ENCODE data around the gene MORF4L1.
"Not testable (repeated sequence)": the region's sequence is repeated elsewhere in the genome, so short reads cannot be mapped to it uniquely, and the experiment has no call there.

The MORF4L1 gene

DNA sequence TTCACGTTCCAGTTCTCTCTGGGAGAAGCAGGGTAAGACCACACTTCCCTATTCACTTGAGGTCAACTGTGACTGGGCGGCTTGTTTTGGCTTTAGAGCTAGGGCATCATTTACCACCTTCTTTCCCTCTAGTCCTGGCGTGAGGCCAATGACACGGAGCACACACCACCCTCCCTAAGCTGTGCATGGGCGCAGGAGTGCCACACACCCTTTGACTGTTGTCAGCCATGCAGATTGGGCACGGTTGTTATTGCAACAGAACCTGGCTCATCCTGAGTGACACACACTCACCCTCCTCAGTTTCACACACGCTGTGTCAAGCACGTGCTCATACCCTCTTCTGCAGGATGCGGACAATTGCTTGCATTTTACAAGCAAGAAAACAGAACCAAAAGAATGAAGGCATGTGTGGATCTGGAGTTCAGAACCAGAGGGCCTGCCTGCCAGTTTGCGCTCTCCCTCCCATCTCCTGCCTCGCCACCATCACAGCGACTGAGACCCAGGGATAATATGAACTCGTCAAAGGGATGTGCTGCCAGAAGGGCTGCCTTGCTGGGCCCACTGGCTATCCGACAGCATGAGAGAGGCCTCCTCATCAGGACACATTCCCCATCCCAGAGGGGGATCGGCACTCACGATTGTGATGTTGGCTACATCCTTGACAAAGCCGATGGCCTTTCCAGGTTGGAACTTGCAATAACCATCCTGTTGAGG is 54.5 kb downstream of the MORF4L1 start:
- DNase-seq (ENCODE audit: low spot score), result no peak

DNA sequence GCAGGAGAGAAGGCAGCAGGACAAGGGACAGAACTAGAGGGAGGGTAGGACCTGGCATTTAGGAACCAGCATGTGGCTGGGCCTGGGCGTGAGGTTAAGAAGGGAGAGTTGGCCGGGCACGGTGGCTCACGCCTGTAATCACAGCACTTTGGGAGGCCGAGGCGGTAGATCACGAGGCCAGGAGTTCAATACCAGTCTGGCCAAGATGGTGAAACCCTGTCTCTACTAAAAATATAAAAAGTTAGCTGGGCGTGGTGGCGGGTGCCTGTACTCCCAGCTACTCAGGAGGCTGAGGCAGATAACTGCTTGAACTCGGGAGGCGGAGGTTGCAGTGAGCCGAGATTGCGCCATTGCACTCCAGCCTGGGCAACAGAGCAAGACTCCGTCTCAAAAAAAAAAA is 55.5 kb downstream of the MORF4L1 start:
- not testable (repeated sequence) for DNase-seq (ENCODE audit: low spot score)

GRCh38 chr15:78928616-78929093 is 56.0 kb downstream of the MORF4L1 start:
- no peak for DNase-seq (ENCODE audit: low spot score)

DNA sequence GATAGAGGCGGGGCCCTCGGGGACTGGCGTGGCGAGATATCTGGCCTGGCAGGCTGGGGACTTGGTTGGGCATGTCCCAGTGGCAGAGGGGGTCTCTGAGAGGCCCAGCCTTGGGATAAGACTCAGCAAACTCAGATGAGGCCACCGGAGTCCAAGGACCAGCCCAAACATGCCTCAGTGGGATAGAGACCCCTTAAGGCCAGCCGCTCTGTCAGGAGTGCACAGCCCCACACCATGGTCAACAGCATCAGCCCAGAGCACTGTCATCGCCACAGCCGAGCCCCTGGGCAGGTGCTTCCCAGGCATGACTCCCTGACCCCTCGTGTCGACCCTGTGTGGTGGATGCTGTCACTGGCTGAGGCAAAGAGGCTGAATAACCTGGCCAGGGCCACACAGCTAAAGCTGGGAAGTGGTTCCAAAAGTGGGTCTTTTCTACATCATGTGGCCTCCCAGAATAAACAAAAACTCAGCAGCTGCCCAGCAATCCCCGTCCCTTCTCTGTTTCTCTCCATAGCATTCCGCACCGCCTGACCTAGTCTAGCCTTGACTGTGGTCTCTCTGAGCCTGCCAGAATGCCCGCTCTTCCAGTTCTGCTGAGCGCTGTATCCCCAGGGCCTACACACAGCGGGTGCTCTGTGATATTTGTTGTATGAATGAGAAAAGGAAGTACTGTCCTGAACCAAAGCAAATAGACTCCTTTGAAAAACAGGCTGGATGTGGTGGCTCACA is 57.0 kb downstream of the MORF4L1 start:
- no peak for DNase-seq (ENCODE audit: low spot score)

- DNase-seq (ENCODE audit: low spot score), result no peak
Observed at GRCh38 chr15:78930577-78931388, 58.1 kb downstream of the MORF4L1 start.

DNA sequence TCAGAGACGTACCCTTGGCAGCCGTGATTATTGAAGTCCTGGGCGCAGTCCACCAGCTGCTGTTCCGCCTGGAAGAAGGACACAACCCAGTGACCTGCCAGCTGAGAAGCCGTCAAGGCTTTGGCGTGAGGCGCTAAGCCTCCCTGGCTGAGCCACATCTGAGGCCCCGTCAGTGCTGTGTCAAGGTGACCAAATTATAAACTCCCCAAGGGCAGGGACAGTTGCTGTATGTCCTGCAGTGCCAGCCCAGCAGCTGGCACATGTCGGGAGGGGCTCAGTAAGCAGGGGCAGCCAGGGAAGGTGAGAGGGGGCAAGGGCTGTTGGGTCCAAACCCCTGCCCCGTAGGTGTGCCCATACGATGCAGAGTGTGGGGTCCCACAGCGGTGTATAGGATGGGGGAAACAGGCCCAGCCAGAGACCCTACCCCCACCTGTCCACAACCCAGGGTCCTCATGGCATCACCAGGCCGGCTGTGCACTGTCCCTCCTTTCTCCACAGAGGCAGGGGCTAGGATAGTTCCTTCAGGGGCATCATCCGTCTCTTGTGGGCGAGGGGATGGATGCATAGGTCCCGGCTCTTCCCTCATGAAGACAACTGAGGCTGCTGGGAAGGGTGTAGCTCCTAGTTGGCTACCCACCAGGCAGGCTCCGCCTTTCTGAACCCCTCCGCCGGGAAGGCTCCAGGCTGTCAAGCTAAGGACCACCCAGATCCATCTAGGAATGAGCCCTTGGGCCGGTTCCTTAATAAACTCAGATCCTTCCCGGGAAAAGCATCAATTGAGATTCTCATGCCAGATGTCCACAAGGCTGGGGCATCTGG is 59.0 kb downstream of the MORF4L1 start:
- no peak for DNase-seq (ENCODE audit: low spot score)

GRCh38 chr15:78932258-78932808 is 59.6 kb downstream of the MORF4L1 start:
- no peak for DNase-seq (ENCODE audit: low spot score)

DNA sequence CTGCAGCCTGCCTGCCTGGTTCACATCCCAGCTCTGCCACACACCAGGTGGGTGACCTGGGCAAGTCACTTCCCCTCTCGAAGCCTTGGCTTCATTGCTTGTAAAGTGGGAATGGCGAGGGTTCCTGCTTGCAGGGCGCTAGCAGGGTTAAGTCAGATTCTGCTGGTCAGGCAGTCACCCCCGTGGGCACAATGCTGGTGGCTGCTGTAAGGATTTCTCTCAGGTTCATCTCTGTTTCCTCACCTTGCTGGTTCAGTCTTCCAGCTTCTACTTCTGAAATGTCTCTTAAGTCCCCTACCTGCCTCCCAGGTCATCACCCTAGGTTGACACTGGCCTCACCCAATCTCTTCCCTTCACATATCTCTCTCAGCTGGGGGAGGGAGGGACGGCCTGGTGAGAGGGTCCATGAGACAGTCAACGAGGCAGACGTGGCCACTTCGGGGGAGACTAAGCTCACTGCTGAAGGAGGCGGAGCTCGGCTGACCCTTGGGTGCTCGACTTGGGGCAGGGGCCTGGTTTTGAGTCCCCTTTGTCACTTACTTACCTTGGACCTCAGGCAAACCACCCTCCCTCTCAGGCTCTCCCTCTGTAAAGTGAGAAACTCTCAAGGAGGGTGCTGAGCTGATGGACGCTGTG is 60.6 kb downstream of the MORF4L1 start:
- DNase-seq (ENCODE audit: low spot score), result no peak

GRCh38 chr15:78933823-78934654 is 61.3 kb downstream of the MORF4L1 start:
- DNase-seq (ENCODE audit: low spot score), result no peak

GRCh38 chr15:78934655-78935023 is 61.9 kb downstream of the MORF4L1 start:
- DNase-seq (ENCODE audit: low spot score), result no peak

- peak; percentile 47 for DNase-seq (ENCODE audit: low spot score)
Observed at GRCh38 chr15:78937132-78937739, 64.5 kb downstream of the MORF4L1 start.

DNA sequence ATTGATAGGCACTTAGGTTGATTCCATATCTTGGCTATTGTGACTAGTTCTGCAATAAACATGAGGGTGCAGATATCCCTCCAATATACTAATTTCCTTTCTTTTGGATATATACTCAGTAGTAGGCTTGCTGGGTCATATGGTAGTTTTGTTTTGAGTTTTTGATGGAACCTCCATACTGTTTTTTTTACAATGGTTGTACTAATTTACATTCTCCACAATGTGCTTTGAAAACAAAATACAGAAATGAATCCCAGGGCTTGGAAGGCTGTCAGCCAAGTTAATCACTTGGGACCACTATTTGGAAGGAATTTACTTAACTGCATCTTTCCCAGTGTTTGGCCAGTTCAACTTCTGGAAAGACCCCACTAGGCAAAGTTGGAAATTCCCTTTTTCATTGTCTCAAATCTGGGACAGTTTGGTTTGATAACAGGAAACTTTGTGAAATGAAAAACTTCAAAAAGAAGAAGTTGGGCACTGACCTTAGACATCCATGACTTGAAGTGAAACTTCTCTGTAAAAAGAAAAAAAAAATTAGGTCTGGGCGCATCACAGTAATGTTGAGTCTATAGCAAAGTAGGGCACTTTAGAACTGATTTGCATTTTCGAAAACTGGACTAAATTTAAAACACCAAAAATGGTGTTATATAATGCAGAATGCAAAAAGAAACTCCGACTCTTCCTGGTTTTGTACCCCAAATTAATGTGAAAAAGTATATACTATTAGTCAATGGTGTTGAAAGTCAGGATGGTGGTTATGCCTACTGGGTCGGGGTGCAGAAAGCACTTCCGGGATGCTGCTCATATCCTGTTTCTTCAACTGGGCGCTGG is 66.2 kb downstream of the MORF4L1 start:
- DNase-seq (ENCODE audit: low spot score), result no peak

GRCh38 chr15:78942741-78943140 is 70.1 kb downstream of the MORF4L1 start:
- no peak for DNase-seq (ENCODE audit: low spot score)

GRCh38 chr15:78943692-78944091 is 71.0 kb downstream of the MORF4L1 start:
- DNase-seq (ENCODE audit: low spot score), result no peak

DNA sequence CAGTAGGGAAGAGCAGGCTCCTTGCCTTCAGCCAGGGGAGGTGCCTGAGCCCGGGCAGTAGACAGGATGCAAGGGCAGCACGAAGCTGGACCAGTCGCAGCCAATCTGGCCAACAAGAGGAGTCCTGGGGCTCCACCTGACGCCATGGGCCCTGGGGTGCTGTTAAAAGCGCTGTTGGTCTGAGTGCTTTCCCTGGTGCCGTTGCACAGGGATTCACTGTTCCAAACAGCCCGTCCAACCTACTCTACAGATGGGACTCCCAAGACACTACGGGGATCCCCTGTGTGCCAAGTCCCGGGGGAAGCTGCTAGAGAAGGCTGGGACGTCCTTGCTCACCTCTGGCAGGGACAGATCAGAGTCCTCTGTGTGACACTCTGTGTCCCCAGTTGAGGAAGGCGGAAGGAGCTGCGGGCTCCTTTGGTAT is 71.5 kb downstream of the MORF4L1 start:
- no peak for DNase-seq (ENCODE audit: low spot score)

DNA sequence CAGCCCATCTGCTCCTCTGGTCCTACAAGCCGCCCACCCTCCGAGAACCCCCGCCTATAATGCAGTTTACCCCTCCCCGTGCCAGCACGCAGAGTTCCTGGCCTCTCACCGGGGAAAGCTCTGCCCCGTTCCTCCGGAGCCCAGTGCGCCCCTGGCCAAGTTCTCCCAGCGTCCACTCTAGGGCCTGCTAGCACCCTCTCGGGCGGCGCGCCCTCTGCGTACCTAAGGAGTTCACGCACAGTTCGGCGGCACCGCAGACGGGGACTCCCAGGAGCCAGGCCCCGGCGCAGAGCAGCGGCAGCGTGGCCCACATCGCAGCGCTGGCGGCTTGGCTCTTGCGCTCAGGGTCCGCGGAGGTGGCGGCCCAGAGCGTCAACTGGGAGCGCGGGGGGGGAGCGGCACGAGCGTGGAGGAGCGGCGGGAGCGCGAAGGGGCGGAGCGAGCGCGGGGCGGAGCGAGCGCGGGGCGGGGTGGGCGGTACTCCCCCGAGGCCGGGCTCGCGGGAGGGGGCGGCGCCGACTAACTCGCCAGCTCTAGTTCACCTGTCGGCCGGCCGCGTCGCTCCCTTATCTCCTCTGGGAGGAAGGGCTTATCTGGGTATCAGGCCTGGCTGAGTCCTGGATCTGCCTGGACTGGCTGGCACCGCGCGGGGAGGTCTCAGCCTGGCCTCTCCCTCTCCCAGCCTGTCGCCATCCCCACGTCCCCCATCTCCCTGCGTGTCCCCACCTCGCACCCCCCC is 72.1 kb downstream of the MORF4L1 start, which contains the start of gene CTSH:
Gene CTSH (minus strand): TSS at position 378 of the 739 bp plus-strand sequence. CDS start 65 bp downstream, at position 313.
- no peak for DNase-seq (ENCODE audit: low spot score)

DNA sequence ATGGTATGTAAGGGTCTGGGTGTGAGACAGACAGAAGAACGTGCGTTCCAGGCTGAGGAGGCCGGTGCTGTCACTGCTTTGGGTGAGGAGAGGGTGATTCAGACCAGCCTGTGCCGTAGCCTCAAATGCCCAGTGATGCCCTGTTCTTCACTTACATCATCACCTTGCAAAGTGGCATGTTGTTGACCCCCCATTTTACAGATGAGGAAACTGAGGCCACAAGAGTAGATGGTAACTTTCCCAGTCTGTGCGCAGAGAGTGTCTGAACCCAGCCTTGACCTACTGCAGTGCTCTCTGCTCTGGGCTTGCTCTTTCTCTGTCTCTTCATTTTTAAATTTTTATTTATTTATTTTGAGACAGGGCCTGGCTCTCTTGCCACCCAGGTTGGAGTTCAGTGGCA is 73.8 kb downstream of the MORF4L1 start:
- no peak for DNase-seq (ENCODE audit: low spot score)

- DNase-seq (ENCODE audit: low spot score), result no peak
Observed at GRCh38 chr15:78947506-78947905, 74.8 kb downstream of the MORF4L1 start.
